ENCODE measurements around the gene YPEL4.

GRCh38 chr11:57657194-57658022 is 7.7 kb upstream of the YPEL4 start, which contains the start of gene CLP1:
- TF ChIP-seq CTCF (IDR thresholded peaks at IDR 0.05): peak in 2 of 6 experiments; percentile 22 to 33
- peak; percentile 92 to 94 for TF ChIP-seq POLR2AphosphoS5 (IDR thresholded peaks at IDR 0.05)
- TF ChIP-seq POLR2A (IDR thresholded peaks at IDR 0.05): peak in 3 of 4 donors; percentile 39 to 88 (median 40)
- peak in 1 of 4 donors; percentile 1 for TF ChIP-seq EP300 (IDR thresholded peaks at IDR 0.05)

Measured in upper lobe of left lung (tissue), 4 donors.